HL-60 (cell line): ENCODE results near the gene TSHZ2.
A peak's percentile ranks its signal among the peaks of the same experiment; 100 is the strongest.

Source experiments
- DNase-seq, 2 experiments: peaks; one replicate each; pipeline ENCODE4 v3.0.0-alpha.2; 2010 to 2020; ENCODE audit warnings: low read depth in 1 of 2, low spot score in 1 of 2
- H3K27ac ChIP-seq: fragments of 250-450 bp; sonication (Bioruptor Pico); replicated peaks from 2 replicates; pipeline ENCODE4 v1.5.1; 2020; ENCODE audit warnings: mild to moderate bottlenecking, moderate library complexity
- H3K27me3 ChIP-seq: fragments of 250-450 bp; sonication (Bioruptor Pico); 2 replicates; pipeline ENCODE4 v1.5.1; 2021; ENCODE audit warnings: mild to moderate bottlenecking, moderate library complexity; ENCODE audit not compliant: insufficient read depth, poor library complexity, severe bottlenecking
- H3K4me3 ChIP-seq: replicated peaks from 2 replicates; pipeline ENCODE4 v1.5.1; 2011; ENCODE audit warnings: mild to moderate bottlenecking, control low read depth, low read length; ENCODE audit not compliant: insufficient read depth
- CTCF ChIP-seq: IDR thresholded peaks from one replicate; pipeline ENCODE4 v1.5.1; 2011; ENCODE audit warnings: low read length, control low read depth, inconsistent platforms; ENCODE audit not compliant: insufficient read depth
- GABPA ChIP-seq: IDR thresholded peaks from 2 replicates; pipeline ENCODE4 v1.6.1; 2012; ENCODE audit warnings: low read depth
- POLR2AphosphoS5 ChIP-seq: IDR thresholded peaks from 2 replicates; pipeline ENCODE4 v1.6.1; 2012; ENCODE audit warnings: low read depth
- REST ChIP-seq: IDR thresholded peaks from 2 replicates; pipeline ENCODE4 v1.6.1; 2012; ENCODE audit warnings: low read depth; ENCODE audit not compliant: insufficient replicate concordance
- SPI1 ChIP-seq: IDR thresholded peaks from 2 replicates; pipeline ENCODE4 v1.6.1; 2012; ENCODE audit warnings: low read depth, mild to moderate bottlenecking, borderline replicate concordance

TSHZ2 gene

GRCh38 chr20:53141201-53142050, 169.3 kb downstream of the TSHZ2 start:
- Histone ChIP-seq H3K27me3 (no peaks in the 10 kb centered on the region), H3K27ac (no peak overlapping the region), H3K4me3 (no peak overlapping the region)
- no peak for DNase-seq
- TF ChIP-seq SPI1 (0 out of 2 replicates have a peak, but pooled peaks have one; percentile 10), GABPA (no peak)

GRCh38 chr20:53142225-53143127, 170.3 kb downstream of the TSHZ2 start:
- H3K27ac ChIP-seq, result no peak overlapping the region
- no peak for DNase-seq
- no peak overlapping the region for H3K4me3 ChIP-seq
- no peaks in the 10 kb centered on the region for H3K27me3 ChIP-seq
- TF ChIP-seq CTCF (no peak), GABPA (no peak), POLR2AphosphoS5 (no peak), REST (no peak), SPI1 (no peak)

- no peak overlapping the region for H3K4me3 ChIP-seq
- DNase-seq, result no peak
- no peak overlapping the region for H3K27ac ChIP-seq
- H3K27me3 ChIP-seq, result peaks cover 2% of the 10 kb centered on the region
- TF ChIP-seq POLR2AphosphoS5, result no peak
- no peak for TF ChIP-seq GABPA
- no peak for TF ChIP-seq REST
- TF ChIP-seq CTCF, result no peak
- no peak for TF ChIP-seq SPI1
Measured at GRCh38 chr20:53146201-53146891, 174.2 kb downstream of the TSHZ2 start.
